ENCODE measurements around the gene UBLCP1. TPM values are rescaled to one million over a fixed set of nuclear protein-coding genes. Genes with fewer than 3 reads are reported as not detected.

Gene UBLCP1
- total RNA-seq, 1 experiment from 2014 or later = 8.9 TPM

DNA sequence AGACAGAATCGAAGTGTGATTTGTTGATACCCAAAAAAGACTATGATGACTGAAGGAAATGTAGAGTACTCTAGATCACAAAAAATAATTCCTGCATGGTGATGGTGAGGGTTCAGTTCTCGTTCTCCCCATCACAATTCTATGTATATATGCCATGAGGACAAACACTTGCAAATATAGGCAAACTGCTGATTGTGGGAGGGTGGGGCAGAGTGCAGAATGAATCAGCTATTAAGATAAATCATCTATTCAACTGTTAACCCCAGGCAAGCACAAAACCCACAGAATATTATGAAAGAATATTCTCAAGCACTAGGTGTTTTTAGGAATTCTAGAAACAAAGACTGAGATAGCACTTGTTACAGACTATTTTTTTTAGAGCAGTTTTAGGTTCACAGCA lies 13.9 kb upstream of the UBLCP1 start:
- Histone ChIP-seq H4K20me1 (ENCODE audit: low read length) (no peaks in the 10 kb centered on the region), H3K79me2 (ENCODE audit: low read length) (no peaks in the 10 kb centered on the region), H3K36me3 (ENCODE audit: low read depth, low read length) (no peaks in the 10 kb centered on the region), H3K27me3 (ENCODE audit: low read length) (no peaks in the 10 kb centered on the region), H3K4me2 (ENCODE audit: low read length) (no peak overlapping the region), H3F3A (ENCODE audit: low read length, unreplicated experiment) (no peaks in the 10 kb centered on the region), H3K9me3 (ENCODE audit: low read length) (no peaks in the 10 kb centered on the region), H3K4me1 (ENCODE audit: insufficient read depth, low read length) (no peaks in the 10 kb centered on the region), H3K9me2 (replicated peaks; ENCODE audit: low read length) (no peaks in the 10 kb centered on the region), H3K4me3 (ENCODE audit: low read length) (no peak overlapping the region), H3K9ac (ENCODE audit: low read length) (no peak overlapping the region), H3K27ac (ENCODE audit: low read length) (no peak overlapping the region), H2AFZ (ENCODE audit: low read length) (no peak overlapping the region)
- ChIA-PET CTCF (no interaction called here), POLR2A (ENCODE audit: unreplicated experiment) (no interaction called here)
- BruUV-seq (replicated peaks) = no TSS peak
- DNase-seq = no peak
- ATAC-seq = no peak
- intact Hi-C loops (cut with micrococcal nuclease) = no loop called here
- TF ChIP-seq EZH2 (IDR thresholded peaks at IDR 0.05; ENCODE audit: low read length, unreplicated experiment) (no peak), EZH2phosphoT487 (IDR thresholded peaks at IDR 0.05; ENCODE audit: borderline replicate concordance, low read length) (no peak)
- TF ChIP-seq, protein P1, sequence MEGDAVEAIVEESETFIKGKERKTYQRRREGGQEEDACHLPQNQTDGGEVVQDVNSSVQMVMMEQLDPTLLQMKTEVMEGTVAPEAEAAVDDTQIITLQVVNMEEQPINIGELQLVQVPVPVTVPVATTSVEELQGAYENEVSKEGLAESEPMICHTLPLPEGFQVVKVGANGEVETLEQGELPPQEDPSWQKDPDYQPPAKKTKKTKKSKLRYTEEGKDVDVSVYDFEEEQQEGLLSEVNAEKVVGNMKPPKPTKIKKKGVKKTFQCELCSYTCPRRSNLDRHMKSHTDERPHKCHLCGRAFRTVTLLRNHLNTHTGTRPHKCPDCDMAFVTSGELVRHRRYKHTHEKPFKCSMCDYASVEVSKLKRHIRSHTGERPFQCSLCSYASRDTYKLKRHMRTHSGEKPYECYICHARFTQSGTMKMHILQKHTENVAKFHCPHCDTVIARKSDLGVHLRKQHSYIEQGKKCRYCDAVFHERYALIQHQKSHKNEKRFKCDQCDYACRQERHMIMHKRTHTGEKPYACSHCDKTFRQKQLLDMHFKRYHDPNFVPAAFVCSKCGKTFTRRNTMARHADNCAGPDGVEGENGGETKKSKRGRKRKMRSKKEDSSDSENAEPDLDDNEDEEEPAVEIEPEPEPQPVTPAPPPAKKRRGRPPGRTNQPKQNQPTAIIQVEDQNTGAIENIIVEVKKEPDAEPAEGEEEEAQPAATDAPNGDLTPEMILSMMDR (conservative IDR thresholded peaks at IDR 0.05; ENCODE audit: low read depth, low read length) = no peak

DNA sequence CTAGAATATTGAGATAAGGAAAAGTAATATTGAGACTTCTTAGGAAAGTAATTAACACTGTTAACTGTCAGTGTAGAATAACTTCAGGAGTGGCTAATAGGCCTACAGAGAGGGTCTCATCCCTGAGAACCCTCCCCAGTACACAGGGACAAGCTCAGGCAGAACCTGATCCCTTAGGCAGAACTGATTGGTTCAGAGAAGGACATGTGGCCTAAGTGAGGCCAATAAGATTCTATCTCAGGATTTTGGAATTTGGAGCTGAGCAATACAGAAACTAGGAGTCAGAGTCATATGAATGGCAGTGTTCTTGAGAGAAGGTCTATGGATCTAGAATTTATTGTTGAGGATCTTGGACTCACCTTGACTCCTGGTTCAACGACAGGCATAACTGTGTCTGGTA lies 10.9 kb upstream of the UBLCP1 start:
- Histone ChIP-seq H3K4me3 (ENCODE audit: low read length) (no peak overlapping the region), H3K4me2 (ENCODE audit: low read length) (no peak overlapping the region), H3K79me2 (ENCODE audit: low read length) (no peaks in the 10 kb centered on the region), H2AFZ (ENCODE audit: low read length) (no peak overlapping the region), H3K9me3 (ENCODE audit: low read length) (no peaks in the 10 kb centered on the region), H3K27me3 (ENCODE audit: low read length) (no peaks in the 10 kb centered on the region), H3K9ac (ENCODE audit: low read length) (no peak overlapping the region), H3K4me1 (ENCODE audit: insufficient read depth, low read length) (no peaks in the 10 kb centered on the region), H4K20me1 (ENCODE audit: low read length) (no peaks in the 10 kb centered on the region), H3K27ac (ENCODE audit: low read length) (no peak overlapping the region), H3F3A (ENCODE audit: low read length, unreplicated experiment) (no peaks in the 10 kb centered on the region), H3K36me3 (ENCODE audit: low read depth, low read length) (no peaks in the 10 kb centered on the region), H3K9me2 (replicated peaks; ENCODE audit: low read length) (no peaks in the 10 kb centered on the region)
- DNase-seq (no peak), ATAC-seq (no peak)
- ChIA-PET CTCF (no interaction called here), POLR2A (ENCODE audit: unreplicated experiment) (no interaction called here)
- TF ChIP-seq EZH2 (IDR thresholded peaks at IDR 0.05; ENCODE audit: low read length, unreplicated experiment) (no peak), EZH2phosphoT487 (IDR thresholded peaks at IDR 0.05; ENCODE audit: borderline replicate concordance, low read length) (no peak)
- TF ChIP-seq, protein P1 (conservative IDR thresholded peaks at IDR 0.05; ENCODE audit: low read depth, low read length) = no peak
- intact Hi-C loops (cut with micrococcal nuclease) = no loop called here
- no TSS peak for BruUV-seq (replicated peaks)

DNA sequence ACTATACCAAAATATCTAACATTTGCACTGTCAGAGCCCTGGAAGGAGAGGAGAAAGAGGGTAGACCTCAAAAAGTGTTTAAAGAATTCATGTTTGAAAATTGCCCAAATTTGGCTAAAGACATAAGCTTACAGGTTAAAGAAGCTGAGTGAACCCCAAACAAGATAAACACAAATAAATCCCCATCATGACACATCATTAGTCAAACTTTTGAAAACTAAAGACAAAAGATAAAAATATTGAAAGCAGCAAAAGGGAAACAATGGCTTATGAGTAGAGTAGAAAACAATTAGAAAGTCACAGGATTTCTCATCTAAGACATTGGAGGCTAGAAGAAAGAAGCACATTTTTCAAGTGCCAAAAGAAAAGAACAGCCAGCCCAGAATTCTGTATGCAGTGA lies 6.1 kb upstream of the UBLCP1 start:
- no peaks in the 10 kb centered on the region for H3K9me3 ChIP-seq (ENCODE audit: low read length)
- no peaks in the 10 kb centered on the region for H3F3A ChIP-seq (ENCODE audit: low read length, unreplicated experiment)
- no peaks in the 10 kb centered on the region for H3K9me2 ChIP-seq (replicated peaks; ENCODE audit: low read length)
- H3K4me1 ChIP-seq (ENCODE audit: insufficient read depth, low read length) = peaks cover 2% of the 10 kb centered on the region; the same call in 1 of the 2 replicates
- no peak overlapping the region for H3K9ac ChIP-seq (ENCODE audit: low read length)
- no peaks in the 10 kb centered on the region for H3K27me3 ChIP-seq (ENCODE audit: low read length)
- no peak overlapping the region for H3K4me2 ChIP-seq (ENCODE audit: low read length)
- H2AFZ ChIP-seq (ENCODE audit: low read length) = no peak overlapping the region
- ChIA-PET CTCF (no interaction called here), POLR2A (ENCODE audit: unreplicated experiment) (no interaction called here)
- no peak overlapping the region for H3K4me3 ChIP-seq (ENCODE audit: low read length)
- DNase-seq (peak; percentile 2), ATAC-seq (no peak)
- H4K20me1 ChIP-seq (ENCODE audit: low read length) = no peaks in the 10 kb centered on the region
- intact Hi-C loops (cut with micrococcal nuclease) = no loop called here
- TF ChIP-seq EZH2 (IDR thresholded peaks at IDR 0.05; ENCODE audit: low read length, unreplicated experiment) (no peak), EZH2phosphoT487 (IDR thresholded peaks at IDR 0.05; ENCODE audit: borderline replicate concordance, low read length) (no peak)
- TF ChIP-seq, protein P1 (conservative IDR thresholded peaks at IDR 0.05; ENCODE audit: low read depth, low read length) = no peak
- H3K36me3 ChIP-seq (ENCODE audit: low read depth, low read length) = no peaks in the 10 kb centered on the region
- H3K79me2 ChIP-seq (ENCODE audit: low read length) = no peaks in the 10 kb centered on the region
- H3K27ac ChIP-seq (ENCODE audit: low read length) = no peak overlapping the region
- BruUV-seq (replicated peaks) = no TSS peak
